HEK293 (cell line): ENCODE results near the gene CDX2.
"Not testable (repeated sequence)": the region's sequence is repeated elsewhere in the genome, so short reads cannot be mapped to it uniquely, and the experiment has no call there.

Source experiments
- CTCF ChIA-PET: fragments of 350-600 bp; formaldehyde crosslinking; extraction: SDS; loops from one replicate; lab custom pipeline; 2021; ENCODE audit warnings: antibody characterized with exemption; lab: Yijun Ruan, JAX
- POLR2A ChIA-PET: fragments of 300-600 bp; formaldehyde crosslinking; extraction: SDS; loops from one replicate; lab custom pipeline; 2020; ENCODE audit warnings: antibody characterized with exemption, inconsistent platforms; lab: Yijun Ruan, JAX
- H3K27ac ChIP-seq: fragments of 200-500 bp; sonication (Bioruptor generic); 2 replicates; pipeline ENCODE4 v1.5.1; 2014; ENCODE audit warnings: low read depth, low read length, control low read depth, inconsistent platforms; ENCODE audit errors: extremely low read depth
- H3K36me3 ChIP-seq, 2 experiments: fragments of 200-500 bp in 1 of 2; sonication (Bioruptor generic) in 1 of 2; 1 replicate in 1 of 2; 2 replicates in 1 of 2; pipeline ENCODE4 v1.5.1; 2014 to 2017; ENCODE audit warnings: inconsistent platforms in 2 of 2, low read length in 2 of 2; ENCODE audit not compliant: control insufficient read depth in 2 of 2, insufficient read depth in 1 of 2
- H3K4me1 ChIP-seq: fragments of 200-500 bp; sonication (Bioruptor generic); 2 replicates; pipeline ENCODE4 v1.5.1; 2014; ENCODE audit warnings: mild to moderate bottlenecking, low read length, inconsistent platforms; ENCODE audit not compliant: control insufficient read depth, insufficient read depth
- H3K4me3 ChIP-seq: 2 replicates; pipeline ENCODE4 v1.5.1; 2011; ENCODE audit warnings: low read depth, mild to moderate bottlenecking, control low read depth, low read length, moderate library complexity
- H3K9me3 ChIP-seq: fragments of 200-500 bp; sonication (Bioruptor generic); 2 replicates; pipeline ENCODE4 v1.5.1; 2014; ENCODE audit warnings: low read depth, low read length, inconsistent platforms; ENCODE audit not compliant: control insufficient read depth, insufficient read depth
- EGR2 ChIP-seq: fragments of 450-650 bp; formaldehyde crosslinking; IDR thresholded peaks from 2 replicates; pipeline ENCODE4 v1.5.1; 2016; ENCODE audit warnings: low read depth, missing biosample characterization, missing genetic modification characterization
- FEZF1 ChIP-seq: fragments of 450-650 bp; formaldehyde crosslinking; IDR thresholded peaks from 2 replicates; pipeline ENCODE4 v1.5.1; 2016; ENCODE audit warnings: missing biosample characterization, missing genetic modification characterization
- GLIS1 ChIP-seq: fragments of 450-650 bp; formaldehyde crosslinking; IDR thresholded peaks from 2 replicates; pipeline ENCODE4 v1.5.1; 2016; ENCODE audit warnings: missing biosample characterization, missing genetic modification characterization
- REPIN1 ChIP-seq: fragments of 450-650 bp; formaldehyde crosslinking; IDR thresholded peaks from 2 replicates; pipeline ENCODE4 v1.5.1; 2017; ENCODE audit warnings: missing biosample characterization, missing genetic modification characterization, low read depth
- SCRT2 ChIP-seq: fragments of 450-650 bp; formaldehyde crosslinking; IDR thresholded peaks from 2 replicates; pipeline ENCODE4 v1.5.1; 2016; ENCODE audit warnings: missing biosample characterization, missing genetic modification characterization
- ZBTB20 ChIP-seq: fragments of 450-650 bp; formaldehyde crosslinking; IDR thresholded peaks from 2 replicates; pipeline ENCODE4 v1.5.1; 2016; ENCODE audit warnings: missing biosample characterization, missing genetic modification characterization
- ZNF202 ChIP-seq: fragments of 450-650 bp; formaldehyde crosslinking; IDR thresholded peaks from 2 replicates; pipeline ENCODE4 v1.5.1; 2016; ENCODE audit warnings: missing biosample characterization, missing genetic modification characterization, borderline replicate concordance
- ZNF530 ChIP-seq: fragments of 450-650 bp; formaldehyde crosslinking; IDR thresholded peaks from 2 replicates; pipeline ENCODE4 v1.5.1; 2016; ENCODE audit warnings: low read depth, missing biosample characterization, missing genetic modification characterization
- ZNF571 ChIP-seq: fragments of 450-650 bp; formaldehyde crosslinking; IDR thresholded peaks from 2 replicates; pipeline ENCODE4 v1.5.0; 2017; ENCODE audit warnings: missing biosample characterization, missing genetic modification characterization
- ZNF585B ChIP-seq: fragments of 450-650 bp; formaldehyde crosslinking; IDR thresholded peaks from 2 replicates; pipeline ENCODE4 v1.5.1; 2016; ENCODE audit warnings: missing biosample characterization, missing genetic modification characterization
- TF ChIP-seq, protein P1 (sequence below): fragments of 450-650 bp; formaldehyde crosslinking; IDR thresholded peaks from 2 replicates; pipeline ENCODE4 v1.5.1; 2017; ENCODE audit warnings: missing biosample characterization, missing genetic modification characterization
- TF ChIP-seq, protein P2 (sequence below): fragments of 450-650 bp; formaldehyde crosslinking; IDR thresholded peaks from 2 replicates; pipeline ENCODE4 v1.5.1; 2016; ENCODE audit warnings: missing biosample characterization, missing genetic modification characterization
- TF ChIP-seq, protein P3 (sequence below): fragments of 450-650 bp; formaldehyde crosslinking; IDR thresholded peaks from 2 replicates; pipeline ENCODE4 v1.5.1; 2016; ENCODE audit warnings: missing biosample characterization, missing genetic modification characterization
- TF ChIP-seq, protein P4 (sequence below): fragments of 450-650 bp; formaldehyde crosslinking; IDR thresholded peaks from 2 replicates; pipeline ENCODE4 v1.5.1; 2016; ENCODE audit warnings: missing biosample characterization, missing genetic modification characterization, borderline replicate concordance
- TF ChIP-seq, protein P5 (sequence below): fragments of 450-650 bp; formaldehyde crosslinking; IDR thresholded peaks from 2 replicates; pipeline ENCODE4 v1.5.1; 2016; ENCODE audit warnings: missing biosample characterization, missing genetic modification characterization
- TF ChIP-seq, protein P6 (sequence below): fragments of 450-650 bp; formaldehyde crosslinking; IDR thresholded peaks from 2 replicates; pipeline ENCODE4 v1.5.1; 2017; ENCODE audit warnings: missing biosample characterization, missing genetic modification characterization

Gene CDX2

DNA sequence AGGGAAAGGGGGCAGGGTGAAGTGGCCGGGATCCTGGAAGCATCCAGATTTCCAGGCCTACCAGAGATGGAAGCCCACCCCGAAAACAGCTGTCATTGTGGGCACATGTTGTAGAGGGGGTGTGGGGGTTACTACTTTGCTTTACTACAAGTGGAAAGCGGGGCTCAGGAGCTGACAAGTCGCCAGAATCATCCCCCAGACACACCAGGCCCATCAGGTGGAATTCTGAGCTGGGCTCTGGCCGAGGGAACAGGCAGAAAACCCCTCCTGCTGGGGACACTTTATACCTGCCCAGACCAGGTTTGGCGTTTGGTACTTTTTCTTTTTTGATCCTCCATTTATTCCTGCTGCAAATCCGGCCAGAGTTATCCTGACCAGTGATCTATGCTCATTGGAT, 3.8 kb downstream of the CDX2 start:
- Histone ChIP-seq H3K9me3 (no peaks in the 10 kb centered on the region), H3K4me1 (no peaks in the 10 kb centered on the region), H3K36me3 (peaks cover 0 to 43% of the 10 kb centered on the region in 2 experiments; a peak in 2 of 3 replicates), H3K27ac (no peak overlapping the region), H3K4me3 (no peak overlapping the region)
- CTCF ChIA-PET, result interaction anchor here (1.0 to 13.6 kb wide), 2 partner anchors 137 to 603 kb away, joined by 3 to 206 read pairs; no protein-coding TSS in a partner anchor
- no peak for TF ChIP-seq EGR2 (tag by site-specific recombination)
- TF ChIP-seq, protein P1, sequence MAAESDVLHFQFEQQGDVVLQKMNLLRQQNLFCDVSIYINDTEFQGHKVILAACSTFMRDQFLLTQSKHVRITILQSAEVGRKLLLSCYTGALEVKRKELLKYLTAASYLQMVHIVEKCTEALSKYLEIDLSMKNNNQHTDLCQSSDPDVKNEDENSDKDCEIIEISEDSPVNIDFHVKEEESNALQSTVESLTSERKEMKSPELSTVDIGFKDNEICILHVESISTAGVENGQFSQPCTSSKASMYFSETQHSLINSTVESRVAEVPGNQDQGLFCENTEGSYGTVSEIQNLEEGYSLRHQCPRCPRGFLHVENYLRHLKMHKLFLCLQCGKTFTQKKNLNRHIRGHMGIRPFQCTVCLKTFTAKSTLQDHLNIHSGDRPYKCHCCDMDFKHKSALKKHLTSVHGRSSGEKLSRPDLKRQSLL (tag by site-specific recombination), result no peak
- no peak for TF ChIP-seq ZNF202
- no peak for TF ChIP-seq REPIN1 (tag by site-specific recombination)
- TF ChIP-seq FEZF1 (tag by site-specific recombination), result no peak
- TF ChIP-seq, protein P2, sequence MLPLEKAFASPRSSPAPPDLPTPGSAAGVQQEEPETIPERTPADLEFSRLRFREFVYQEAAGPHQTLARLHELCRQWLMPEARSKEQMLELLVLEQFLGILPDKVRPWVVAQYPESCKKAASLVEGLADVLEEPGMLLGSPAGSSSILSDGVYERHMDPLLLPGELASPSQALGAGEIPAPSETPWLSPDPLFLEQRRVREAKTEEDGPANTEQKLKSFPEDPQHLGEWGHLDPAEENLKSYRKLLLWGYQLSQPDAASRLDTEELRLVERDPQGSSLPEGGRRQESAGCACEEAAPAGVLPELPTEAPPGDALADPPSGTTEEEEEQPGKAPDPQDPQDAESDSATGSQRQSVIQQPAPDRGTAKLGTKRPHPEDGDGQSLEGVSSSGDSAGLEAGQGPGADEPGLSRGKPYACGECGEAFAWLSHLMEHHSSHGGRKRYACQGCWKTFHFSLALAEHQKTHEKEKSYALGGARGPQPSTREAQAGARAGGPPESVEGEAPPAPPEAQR (tag by site-specific recombination), result no peak
- TF ChIP-seq SCRT2 (tag by site-specific recombination), result no peak
- no peak for TF ChIP-seq ZNF571 (tag by site-specific recombination)
- TF ChIP-seq, protein P3, sequence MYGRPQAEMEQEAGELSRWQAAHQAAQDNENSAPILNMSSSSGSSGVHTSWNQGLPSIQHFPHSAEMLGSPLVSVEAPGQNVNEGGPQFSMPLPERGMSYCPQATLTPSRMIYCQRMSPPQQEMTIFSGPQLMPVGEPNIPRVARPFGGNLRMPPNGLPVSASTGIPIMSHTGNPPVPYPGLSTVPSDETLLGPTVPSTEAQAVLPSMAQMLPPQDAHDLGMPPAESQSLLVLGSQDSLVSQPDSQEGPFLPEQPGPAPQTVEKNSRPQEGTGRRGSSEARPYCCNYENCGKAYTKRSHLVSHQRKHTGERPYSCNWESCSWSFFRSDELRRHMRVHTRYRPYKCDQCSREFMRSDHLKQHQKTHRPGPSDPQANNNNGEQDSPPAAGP (tag by site-specific recombination), result no peak
- no peak for TF ChIP-seq ZNF585B (tag by site-specific recombination)
- TF ChIP-seq ZBTB20 (tag by site-specific recombination), result no peak
- TF ChIP-seq ZNF530 (tag by site-specific recombination), result no peak
- TF ChIP-seq, protein P4, sequence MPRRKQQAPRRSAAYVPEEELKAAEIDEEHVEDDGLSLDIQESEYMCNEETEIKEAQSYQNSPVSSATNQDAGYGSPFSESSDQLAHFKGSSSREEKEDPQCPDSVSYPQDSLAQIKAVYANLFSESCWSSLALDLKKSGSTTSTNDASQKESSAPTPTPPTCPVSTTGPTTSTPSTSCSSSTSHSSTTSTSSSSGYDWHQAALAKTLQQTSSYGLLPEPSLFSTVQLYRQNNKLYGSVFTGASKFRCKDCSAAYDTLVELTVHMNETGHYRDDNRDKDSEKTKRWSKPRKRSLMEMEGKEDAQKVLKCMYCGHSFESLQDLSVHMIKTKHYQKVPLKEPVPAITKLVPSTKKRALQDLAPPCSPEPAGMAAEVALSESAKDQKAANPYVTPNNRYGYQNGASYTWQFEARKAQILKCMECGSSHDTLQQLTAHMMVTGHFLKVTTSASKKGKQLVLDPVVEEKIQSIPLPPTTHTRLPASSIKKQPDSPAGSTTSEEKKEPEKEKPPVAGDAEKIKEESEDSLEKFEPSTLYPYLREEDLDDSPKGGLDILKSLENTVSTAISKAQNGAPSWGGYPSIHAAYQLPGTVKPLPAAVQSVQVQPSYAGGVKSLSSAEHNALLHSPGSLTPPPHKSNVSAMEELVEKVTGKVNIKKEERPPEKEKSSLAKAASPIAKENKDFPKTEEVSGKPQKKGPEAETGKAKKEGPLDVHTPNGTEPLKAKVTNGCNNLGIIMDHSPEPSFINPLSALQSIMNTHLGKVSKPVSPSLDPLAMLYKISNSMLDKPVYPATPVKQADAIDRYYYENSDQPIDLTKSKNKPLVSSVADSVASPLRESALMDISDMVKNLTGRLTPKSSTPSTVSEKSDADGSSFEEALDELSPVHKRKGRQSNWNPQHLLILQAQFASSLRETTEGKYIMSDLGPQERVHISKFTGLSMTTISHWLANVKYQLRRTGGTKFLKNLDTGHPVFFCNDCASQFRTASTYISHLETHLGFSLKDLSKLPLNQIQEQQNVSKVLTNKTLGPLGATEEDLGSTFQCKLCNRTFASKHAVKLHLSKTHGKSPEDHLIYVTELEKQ, result no peak
- TF ChIP-seq, protein P5, sequence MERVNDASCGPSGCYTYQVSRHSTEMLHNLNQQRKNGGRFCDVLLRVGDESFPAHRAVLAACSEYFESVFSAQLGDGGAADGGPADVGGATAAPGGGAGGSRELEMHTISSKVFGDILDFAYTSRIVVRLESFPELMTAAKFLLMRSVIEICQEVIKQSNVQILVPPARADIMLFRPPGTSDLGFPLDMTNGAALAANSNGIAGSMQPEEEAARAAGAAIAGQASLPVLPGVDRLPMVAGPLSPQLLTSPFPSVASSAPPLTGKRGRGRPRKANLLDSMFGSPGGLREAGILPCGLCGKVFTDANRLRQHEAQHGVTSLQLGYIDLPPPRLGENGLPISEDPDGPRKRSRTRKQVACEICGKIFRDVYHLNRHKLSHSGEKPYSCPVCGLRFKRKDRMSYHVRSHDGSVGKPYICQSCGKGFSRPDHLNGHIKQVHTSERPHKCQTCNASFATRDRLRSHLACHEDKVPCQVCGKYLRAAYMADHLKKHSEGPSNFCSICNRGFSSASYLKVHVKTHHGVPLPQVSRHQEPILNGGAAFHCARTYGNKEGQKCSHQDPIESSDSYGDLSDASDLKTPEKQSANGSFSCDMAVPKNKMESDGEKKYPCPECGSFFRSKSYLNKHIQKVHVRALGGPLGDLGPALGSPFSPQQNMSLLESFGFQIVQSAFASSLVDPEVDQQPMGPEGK (tag by site-specific recombination), result no peak
- POLR2A ChIA-PET, result no interaction called here

DNA sequence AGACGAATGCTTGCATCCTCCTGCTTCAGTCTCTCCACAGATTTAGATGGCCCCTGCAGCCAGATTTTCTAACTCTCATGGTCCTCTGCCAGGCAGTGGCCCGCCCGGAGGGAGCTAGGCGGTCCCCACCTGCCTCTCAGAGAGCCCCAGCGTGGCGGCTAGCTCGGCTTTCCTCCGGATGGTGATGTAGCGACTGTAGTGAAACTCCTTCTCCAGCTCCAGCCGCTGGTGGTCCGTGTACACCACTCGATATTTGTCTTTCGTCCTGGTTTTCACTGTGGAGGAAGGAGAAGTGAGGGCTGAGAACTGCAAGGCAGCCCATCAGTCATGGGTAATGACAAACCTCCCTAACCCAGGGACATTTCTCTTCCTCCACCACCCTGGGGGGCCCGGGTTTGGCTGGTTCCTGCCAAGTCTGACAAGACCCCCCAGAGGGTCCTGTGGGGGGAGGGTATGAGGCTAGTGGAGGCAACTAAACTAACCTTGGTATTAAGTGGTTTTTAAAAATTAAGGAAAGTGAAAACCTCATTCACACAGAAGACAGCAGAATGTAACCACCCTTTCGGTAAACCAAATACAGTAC, 4.3 kb downstream of the CDX2 start:
- H3K9me3 ChIP-seq, result no peaks in the 10 kb centered on the region
- H3K27ac ChIP-seq, result no peak overlapping the region
- CTCF ChIA-PET, result interaction anchor here (0.6 to 13.6 kb wide), 2 partner anchors 93 to 137 kb away, joined by 3 to 206 read pairs; no protein-coding TSS in a partner anchor
- POLR2A ChIA-PET, result no interaction called here
- peaks cover 0 to 46% of the 10 kb centered on the region in 2 experiments; a peak in 2 of 3 replicates for H3K36me3 ChIP-seq
- TF ChIP-seq, protein P6, sequence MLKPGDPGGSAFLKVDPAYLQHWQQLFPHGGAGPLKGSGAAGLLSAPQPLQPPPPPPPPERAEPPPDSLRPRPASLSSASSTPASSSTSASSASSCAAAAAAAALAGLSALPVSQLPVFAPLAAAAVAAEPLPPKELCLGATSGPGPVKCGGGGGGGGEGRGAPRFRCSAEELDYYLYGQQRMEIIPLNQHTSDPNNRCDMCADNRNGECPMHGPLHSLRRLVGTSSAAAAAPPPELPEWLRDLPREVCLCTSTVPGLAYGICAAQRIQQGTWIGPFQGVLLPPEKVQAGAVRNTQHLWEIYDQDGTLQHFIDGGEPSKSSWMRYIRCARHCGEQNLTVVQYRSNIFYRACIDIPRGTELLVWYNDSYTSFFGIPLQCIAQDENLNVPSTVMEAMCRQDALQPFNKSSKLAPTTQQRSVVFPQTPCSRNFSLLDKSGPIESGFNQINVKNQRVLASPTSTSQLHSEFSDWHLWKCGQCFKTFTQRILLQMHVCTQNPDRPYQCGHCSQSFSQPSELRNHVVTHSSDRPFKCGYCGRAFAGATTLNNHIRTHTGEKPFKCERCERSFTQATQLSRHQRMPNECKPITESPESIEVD (tag by site-specific recombination), result no peak
- TF ChIP-seq GLIS1, result peak; percentile 78
- TF ChIP-seq, all 188 proteins: peak for 1
- Histone ChIP-seq H3K4me3 (no peak overlapping the region), H3K4me1 (no peaks in the 10 kb centered on the region)

DNA sequence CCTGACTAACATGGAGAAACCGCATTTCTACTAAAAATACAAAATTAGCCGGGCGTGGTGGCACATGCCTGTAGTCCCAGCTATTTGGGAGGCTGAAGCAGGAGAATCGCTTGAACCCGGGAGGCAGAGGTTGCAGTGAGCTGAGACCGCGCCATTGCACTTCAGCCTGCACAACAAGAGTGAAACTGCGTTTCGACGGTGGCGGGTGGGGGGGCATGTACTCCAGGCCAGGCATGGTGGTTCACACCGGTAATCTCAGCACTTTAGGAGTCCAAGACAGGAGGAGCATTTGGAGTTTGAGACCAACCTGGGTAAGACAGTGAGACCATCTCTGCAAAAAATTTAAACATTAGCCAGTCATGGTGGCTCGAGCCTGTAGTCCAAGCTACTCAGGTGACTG, 4.9 kb downstream of the CDX2 start:
- H3K4me1 ChIP-seq, POLR2A ChIA-PET, H3K9me3 ChIP-seq, H3K27ac ChIP-seq, H3K4me3 ChIP-seq: not testable (repeated sequence)
- H3K36me3 ChIP-seq, result peaks cover 0 to 46% of the 10 kb centered on the region in 2 experiments; a peak in 2 of 3 replicates
- CTCF ChIA-PET, result interaction anchor here (0.6 to 13.6 kb wide), 4 partner anchors 10 to 602 kb away, joined by 3 to 206 read pairs (median 4); no protein-coding TSS in a partner anchor
